NK-92 treated with Interleukin-12 subunit alpha and Interleukin-12 subunit beta, amount 100 ng/mL, for 24 hours (cell line): ENCODE results near the gene RAD51B.
"Not testable (repeated sequence)": the region's sequence is repeated elsewhere in the genome, so short reads cannot be mapped to it uniquely, and the experiment has no call there.

Experiments used
- DNase-seq: peaks from one replicate; lab custom pipeline; 2025; lab: John Stamatoyannopoulos, UW

Gene RAD51B

GRCh38 chr14:68112442-68112841 is 292.9 kb downstream of the RAD51B start:
- DNase-seq = no peak

GRCh38 chr14:68113343-68113930 is 293.9 kb downstream of the RAD51B start:
- DNase-seq = no peak

DNA sequence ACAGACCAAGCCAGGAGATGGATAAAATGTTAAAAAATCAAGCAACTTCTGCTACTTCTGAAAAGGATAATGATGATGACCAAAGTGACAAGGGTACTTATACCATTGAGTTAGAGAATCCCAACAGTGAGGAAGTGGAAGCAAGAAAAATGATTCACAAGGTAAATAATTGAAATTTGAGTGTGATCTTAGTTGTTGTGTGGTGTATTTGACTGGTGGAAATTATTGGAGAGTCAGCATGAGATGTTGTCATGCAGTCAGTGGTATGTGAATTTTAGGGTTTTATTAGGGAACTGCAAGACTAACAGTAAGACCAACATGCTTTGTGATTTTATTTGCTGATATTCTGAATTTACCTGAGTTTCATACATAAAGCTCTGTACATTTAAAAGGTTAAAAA is 296.4 kb downstream of the RAD51B start:
- DNase-seq = not testable (repeated sequence)

GRCh38 chr14:68122651-68123050 is 303.1 kb downstream of the RAD51B start:
- DNase-seq = no peak

- DNase-seq = no peak
These were observed 304.5 kb downstream of the RAD51B start for GRCh38 chr14:68124050-68124449.

DNA sequence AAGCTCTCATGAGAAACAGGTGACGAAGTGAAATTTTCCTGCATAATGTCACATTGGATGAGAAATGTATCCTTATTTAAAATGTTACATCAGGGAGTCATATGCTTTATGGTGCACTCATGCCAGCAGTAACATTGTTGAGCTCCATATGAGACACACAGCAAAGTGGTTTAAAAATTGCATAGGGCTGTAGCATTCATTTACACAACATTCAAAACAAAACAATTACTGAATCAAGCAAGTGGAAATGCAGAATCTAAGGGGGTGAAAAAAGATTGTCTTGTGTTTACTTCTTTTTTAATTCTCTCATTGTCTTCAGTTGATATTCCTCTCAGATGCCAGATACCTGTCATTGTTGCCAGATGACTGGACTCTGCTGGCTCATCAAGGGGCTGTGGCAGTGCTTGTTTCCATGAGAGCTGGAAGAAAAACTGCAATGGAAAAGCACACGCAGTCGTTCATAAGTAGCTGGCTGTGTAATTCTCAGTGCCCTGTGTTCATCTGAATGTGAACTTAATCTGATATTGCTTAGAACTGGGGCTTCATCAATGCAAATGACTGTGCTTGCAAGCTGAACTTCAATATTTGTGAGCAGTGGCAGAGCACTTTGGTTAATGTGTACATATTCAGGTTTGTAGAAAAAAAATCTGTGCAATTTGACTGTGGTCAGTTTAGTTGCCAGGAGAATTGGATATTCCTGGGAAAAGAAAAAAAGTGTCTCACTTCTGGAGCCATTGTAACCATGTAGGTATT is 305.6 kb downstream of the RAD51B start:
- no peak for DNase-seq

DNA sequence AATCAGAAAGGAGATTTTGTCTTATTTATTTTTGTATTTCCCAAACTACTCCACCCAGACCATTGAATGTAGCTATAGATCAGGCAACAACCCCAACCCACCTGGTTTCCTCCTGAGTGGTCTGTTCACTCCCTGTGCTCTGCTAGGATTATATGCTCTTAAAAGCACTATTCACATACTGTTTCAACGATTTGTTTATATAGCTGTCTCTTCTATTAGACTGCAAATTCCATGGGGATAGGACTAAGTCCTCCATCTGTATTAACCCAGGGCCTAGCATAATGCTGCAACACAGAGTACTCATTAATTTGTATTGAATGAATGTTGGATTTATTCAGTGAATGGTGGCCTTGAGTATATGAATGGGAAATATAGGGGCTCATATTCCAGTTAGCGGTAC is 307.6 kb downstream of the RAD51B start:
- DNase-seq = no peak

GRCh38 chr14:68131907-68132306 is 312.3 kb downstream of the RAD51B start:
- no peak for DNase-seq

GRCh38 chr14:68132563-68133121 is 313.1 kb downstream of the RAD51B start:
- DNase-seq = no peak

DNA sequence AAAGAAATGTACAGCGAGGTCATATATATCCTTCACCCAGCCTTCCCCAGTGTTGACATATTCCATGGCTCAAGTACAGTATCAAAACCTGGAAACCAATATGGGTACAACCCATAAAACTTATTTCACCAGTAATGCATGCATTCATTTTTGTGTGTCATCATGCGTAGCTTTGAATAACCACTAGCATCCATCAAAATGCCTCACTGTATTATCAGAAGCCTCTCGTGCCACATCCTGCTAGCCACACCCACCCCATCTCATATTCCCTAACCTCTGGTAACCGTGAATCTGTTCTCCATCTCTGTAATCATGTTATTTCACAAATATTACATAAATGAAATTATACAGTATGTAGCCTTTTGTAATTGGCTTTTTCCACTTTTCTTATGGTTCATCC is 314.3 kb downstream of the RAD51B start:
- DNase-seq = no peak

DNA sequence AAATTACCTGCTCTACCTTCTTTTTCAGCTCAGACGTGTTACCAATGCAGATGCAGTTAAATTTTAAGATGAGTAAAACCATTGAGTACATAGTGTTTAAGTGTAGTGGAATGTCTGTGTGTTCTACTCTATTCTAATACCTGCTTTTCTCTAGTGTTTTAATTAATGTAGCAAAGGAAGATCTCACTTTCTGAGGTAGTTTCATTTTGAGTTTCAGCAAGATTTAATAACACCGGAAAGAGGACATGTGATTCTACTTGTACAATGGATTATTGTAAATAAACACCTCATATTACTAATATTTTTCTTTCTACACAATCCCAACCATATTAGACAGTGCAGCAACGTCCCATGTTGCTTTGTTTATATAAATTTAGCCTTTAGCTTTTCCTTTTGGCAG is 315.4 kb downstream of the RAD51B start:
- DNase-seq = no peak

DNA sequence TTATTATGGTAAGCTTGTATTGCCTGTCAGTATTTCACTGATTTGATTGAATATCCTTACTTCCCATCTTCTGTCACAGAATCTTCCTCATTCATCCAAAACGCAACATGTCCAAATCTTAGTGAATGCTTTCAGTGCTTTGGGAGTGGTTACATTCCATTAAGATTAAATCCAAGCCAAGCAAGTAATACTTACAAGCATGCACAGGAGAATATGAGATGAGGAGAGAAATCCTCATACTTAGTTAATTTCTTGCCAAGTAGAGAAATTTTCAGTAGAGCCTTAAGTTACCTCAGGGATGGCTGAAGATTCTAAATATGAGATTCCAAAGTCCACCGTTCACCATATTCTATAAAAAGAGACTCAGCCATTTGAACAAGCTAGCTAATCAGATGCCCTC is 316.0 kb downstream of the RAD51B start:
- DNase-seq = no peak

GRCh38 chr14:68137704-68138619 is 318.4 kb downstream of the RAD51B start:
- no peak for DNase-seq

DNA sequence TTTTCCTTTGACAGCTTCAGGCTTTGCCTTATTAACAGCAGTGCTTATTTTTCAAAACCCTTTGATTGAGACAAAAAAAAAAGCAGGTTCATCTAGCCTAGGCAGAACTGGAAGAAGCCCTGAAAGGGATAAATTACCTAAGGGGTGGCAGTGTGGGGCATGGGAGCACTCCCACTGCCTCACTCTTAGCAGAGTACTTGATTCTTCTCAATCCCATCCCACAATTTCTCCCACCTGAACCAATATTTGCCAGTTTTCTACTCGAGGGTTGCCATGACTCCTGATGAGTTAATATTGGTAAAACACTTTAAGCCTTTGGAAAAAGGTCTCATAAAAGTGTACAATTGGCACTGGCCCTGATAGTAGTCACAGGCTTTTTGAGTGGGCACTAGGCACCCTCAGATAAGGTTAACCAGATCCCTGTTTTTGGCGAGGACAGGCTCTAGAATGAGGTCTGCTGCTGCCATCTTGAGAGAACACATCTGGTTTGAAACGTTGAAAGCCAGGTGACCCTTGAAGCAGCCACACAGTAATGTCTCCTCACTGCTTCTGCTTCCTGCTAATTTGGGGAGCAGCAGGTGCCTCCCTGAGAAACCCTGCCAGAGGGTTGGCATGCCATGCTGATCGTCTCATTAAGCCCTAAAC is 320.0 kb downstream of the RAD51B start:
- no peak for DNase-seq

- DNase-seq = no peak
These were observed 320.6 kb downstream of the RAD51B start for GRCh38 chr14:68140076-68140741.

DNA sequence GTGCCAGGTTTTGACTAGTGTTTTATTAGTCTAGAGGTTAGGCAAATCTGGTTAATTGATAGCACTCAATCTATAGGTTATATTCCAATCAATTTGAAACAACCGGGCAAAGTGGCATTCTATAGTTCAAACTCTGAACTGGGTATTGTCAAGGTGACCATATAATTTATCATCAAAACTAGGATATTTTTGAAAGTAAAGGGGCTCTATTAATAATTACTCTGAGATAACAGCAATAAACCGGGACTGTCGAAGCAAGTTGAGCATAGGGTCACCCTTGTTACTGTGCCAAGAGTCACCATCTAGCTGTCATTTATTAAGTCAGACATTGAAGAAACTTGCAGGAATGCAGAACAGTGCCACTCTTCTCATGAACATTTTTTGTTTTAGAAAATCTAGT is 321.2 kb downstream of the RAD51B start:
- no peak for DNase-seq

DNA sequence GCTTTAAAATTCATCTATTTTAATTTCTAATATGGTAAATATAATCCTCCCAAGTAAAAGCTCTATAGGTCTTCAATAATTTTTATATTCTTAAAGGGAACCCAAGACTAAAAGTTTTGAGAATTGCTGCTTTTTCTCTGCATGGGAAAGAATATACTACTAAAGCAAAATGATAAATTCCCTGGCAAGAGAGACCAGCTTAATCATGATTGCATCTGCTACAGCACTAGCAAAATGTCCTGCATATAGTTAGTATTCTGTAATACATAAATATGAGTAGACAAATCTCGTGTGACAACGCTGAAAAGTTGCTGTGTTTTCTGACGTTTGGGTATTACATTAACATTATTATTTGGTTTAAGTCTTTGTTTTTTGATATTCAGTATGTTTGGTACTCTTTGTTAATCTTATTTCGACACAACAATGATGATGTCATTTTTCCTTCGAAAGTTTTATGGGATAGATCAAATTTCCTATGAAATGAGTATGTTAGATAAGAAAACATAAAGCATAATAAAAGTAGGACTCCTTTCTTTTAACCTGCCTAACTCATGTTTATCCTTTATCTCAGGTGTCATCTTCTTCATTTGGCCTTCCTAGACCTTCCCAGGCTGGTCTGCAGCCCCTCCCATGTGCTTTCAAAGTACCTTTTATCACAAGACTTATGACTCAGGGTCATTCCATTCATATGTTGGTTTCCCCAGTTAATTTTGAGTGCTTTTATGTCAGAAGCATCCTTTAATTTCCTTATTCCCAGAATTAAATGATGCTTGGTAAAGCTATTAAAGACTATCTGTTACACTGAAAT is 321.9 kb downstream of the RAD51B start:
- no peak for DNase-seq

DNA sequence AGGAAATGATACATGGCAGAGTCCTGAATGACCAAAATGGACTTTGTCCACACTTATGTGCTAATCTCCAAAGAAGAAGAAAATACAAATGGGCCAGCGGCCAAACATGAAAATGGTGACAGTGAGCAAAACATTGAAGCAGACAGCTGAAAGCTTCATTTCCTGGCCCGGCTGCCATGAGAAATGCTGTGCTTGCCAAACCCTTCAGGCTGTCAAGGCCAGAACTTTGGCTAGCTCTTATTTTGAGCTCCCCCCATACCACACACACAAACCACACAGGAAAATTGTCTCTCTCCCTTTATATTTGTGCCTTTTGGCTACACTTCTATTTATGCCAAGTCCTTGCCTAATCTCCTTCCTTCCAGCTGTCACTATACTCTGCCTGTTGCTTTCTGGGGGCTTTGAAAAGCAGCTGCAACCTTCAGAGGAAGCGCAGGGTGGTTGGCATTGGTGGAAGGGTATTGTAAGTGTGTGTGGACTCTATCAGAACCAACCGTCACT is 323.8 kb downstream of the RAD51B start:
- no peak for DNase-seq

DNA sequence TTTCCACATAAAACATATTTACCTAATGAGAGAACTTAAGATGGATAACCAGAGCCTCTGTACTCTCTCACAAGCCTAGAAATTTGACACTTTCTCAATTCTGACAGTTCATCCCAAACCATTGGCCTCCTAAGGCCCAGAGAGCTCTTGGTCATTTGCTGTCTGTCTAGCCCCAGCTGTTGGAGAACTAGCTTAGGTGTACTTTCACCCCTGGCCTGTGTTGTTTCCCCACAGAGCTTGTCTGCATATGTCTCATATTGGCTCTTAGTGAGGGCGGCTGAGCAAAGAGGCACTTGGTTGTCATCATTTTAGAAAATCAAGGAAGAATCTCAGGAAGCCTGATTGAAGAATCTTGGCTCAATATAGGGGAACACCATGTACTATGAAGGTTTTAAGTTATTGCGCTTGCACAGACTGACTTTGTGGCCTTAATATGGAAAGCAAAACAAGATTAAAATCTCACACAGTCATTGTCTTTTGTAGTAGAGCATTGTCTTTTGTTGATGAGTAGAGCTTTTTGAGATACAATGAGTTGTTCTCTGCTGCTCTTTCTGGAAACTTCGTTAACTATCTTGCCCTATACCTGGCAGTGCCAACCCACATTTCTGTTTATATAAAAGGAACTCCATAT is 324.6 kb downstream of the RAD51B start:
- no peak for DNase-seq

GRCh38 chr14:68145036-68145435 is 325.5 kb downstream of the RAD51B start:
- DNase-seq = no peak
